Placental epithelial cell (primary cell): ENCODE results near the gene IL23A. TPM values are rescaled to one million over a fixed set of nuclear protein-coding genes. Genes with fewer than 3 reads are reported as not detected.

Experiments used
- small RNA-seq: library from RNA; depleted of rRNA; stranded (forward); fragments of <200 nt; gene quantifications from one replicate; pipeline ENCODE3, GENCODE V24; 2012
- total RNA-seq: library from RNA; depleted of rRNA; stranded (reverse); fragments of >200 nt; gene quantifications from 2 replicates; pipeline ENCODE4 v1.2.3, GENCODE V29; 2012

IL23A gene
- 0.22 TPM in 1 of 2 replicates, not detected in the other for total RNA-seq

GRCh38 chr12:56338308-56339157 lies at the start of gene IL23A:
Gene IL23A (plus strand): TSS chr12:56338884. CDS start chr12:56339045, 161 bp downstream.

GRCh38 chr12:56299853-56300643 lies 38.6 kb upstream of the IL23A start, which contains the start of gene CS:
Gene CS (minus strand): TSS chr12:56300330. CDS start chr12:56300201, 129 bp downstream.

GRCh38 chr12:56315622-56316473 lies 22.8 kb upstream of the IL23A start, which contains the start of gene CNPY2:
Gene CNPY2 (minus strand): TSS chr12:56315988. CDS start chr12:56315217, 771 bp downstream.

GRCh38 chr12:56333679-56334489 lies 4.8 kb upstream of the IL23A start, which contains the start of gene PAN2:
Gene PAN2 (minus strand): TSS chr12:56334000. CDS start chr12:56333094, 906 bp downstream.

GRCh38 chr12:56359851-56360767 lies 21.4 kb downstream of the IL23A start, which contains the start of gene STAT2:
Gene STAT2 (minus strand): TSS chr12:56360107. CDS start chr12:56356571, 3,536 bp downstream.

GRCh38 chr12:56362130-56363059 lies 23.7 kb downstream of the IL23A start, which contains the start of gene APOF:
Gene APOF (minus strand): TSS chr12:56362857. CDS start chr12:56362745, 112 bp downstream.

Small RNA genes lying within 50 kb of the gene (small RNA-seq; reads per million reads assigned to genes)
- gene RNU7-40P = 0.26 reads per million

Other genes starting within 250 kb of the IL23A start
- gene PA2G4, start 234.3 kb upstream of the IL23A start, total RNA-seq = 96.2 and 117 TPM in 2 replicates
- 1,239 and 5,034 TPM in 2 replicates for gene RPL41, start 222.3 kb upstream of the IL23A start, total RNA-seq
- gene ZC3H10, start 220.6 kb upstream of the IL23A start, total RNA-seq = 5.9 and 6.0 TPM in 2 replicates
- 100 and 157 TPM in 2 replicates for gene ESYT1, start 210.6 kb upstream of the IL23A start, total RNA-seq
- gene MYL6B, start 186.3 kb upstream of the IL23A start, total RNA-seq = 53.4 and 63.1 TPM in 2 replicates
- 928 and 1,710 TPM in 2 replicates for gene MYL6, start 180.5 kb upstream of the IL23A start, total RNA-seq
- gene SMARCC2, start 149.4 kb upstream of the IL23A start, total RNA-seq = 43.6 and 75.4 TPM in 2 replicates
- gene RNF41, start 117.0 kb upstream of the IL23A start, total RNA-seq = 67.9 and 98.9 TPM in 2 replicates
- gene NABP2, start 114.5 kb upstream of the IL23A start, total RNA-seq = 14.5 and 31.6 TPM in 2 replicates
- gene SLC39A5, start 108.8 kb upstream of the IL23A start, total RNA-seq = 0.39 TPM in 1 of 2 replicates, not detected in the other
- gene ANKRD52, start 80.5 kb upstream of the IL23A start, total RNA-seq = 26.7 and 53.0 TPM in 2 replicates
- 19.1 and 20.4 TPM in 2 replicates for gene COQ10A, start 71.9 kb upstream of the IL23A start, total RNA-seq
- 101 and 133 TPM in 2 replicates for gene CS, start 38.6 kb upstream of the IL23A start, total RNA-seq
- 80.1 and 106 TPM in 2 replicates for gene CNPY2, start 22.9 kb upstream of the IL23A start, total RNA-seq
- 25.2 and 42.8 TPM in 2 replicates for gene PAN2, start 4.9 kb upstream of the IL23A start, total RNA-seq
- gene STAT2, start 21.2 kb downstream of the IL23A start, total RNA-seq = 155 and 167 TPM in 2 replicates
- gene APOF, start 24.0 kb downstream of the IL23A start, total RNA-seq = not detected in 2 replicates
- 5.9 and 10.2 TPM in 2 replicates for gene TIMELESS, start 110.5 kb downstream of the IL23A start, total RNA-seq
- not detected in 2 replicates for gene MIP, start 115.8 kb downstream of the IL23A start, total RNA-seq
- 1.8 and 2.4 TPM in 2 replicates for gene SPRYD4, start 129.7 kb downstream of the IL23A start, total RNA-seq
- gene GLS2, start 149.3 kb downstream of the IL23A start, total RNA-seq = under 0.01 TPM in 1 of 2 replicates, not detected in the other
- gene RBMS2, start 182.9 kb downstream of the IL23A start, total RNA-seq = 20.4 and 34.3 TPM in 2 replicates